ENCODE data around the gene CKAP2L.

The CKAP2L gene

GRCh38 chr2:112728029-112728362 is 36.4 kb downstream of the CKAP2L start:
- TF ChIP-seq EZH2phosphoT487 (IDR thresholded peaks at IDR 0.05; ENCODE audit: low read length) (no peak), CTCF (IDR thresholded peaks at IDR 0.05; ENCODE audit: low read length) (no peak), EZH2 (optimal IDR thresholded peaks at IDR 0.05; ENCODE audit: low read depth, low read length) (no peak)
- Histone ChIP-seq H3K4me2 (ENCODE audit: low read depth, low read length) (no peak overlapping the region), H3K9me2 (replicated peaks; ENCODE audit: insufficient read depth, low read length) (no peaks in the 10 kb centered on the region), H4K20me1 (ENCODE audit: insufficient read depth, low read length) (no peaks in the 10 kb centered on the region), H3K9me3 (replicated peaks; ENCODE audit: insufficient read depth, low read length) (no peaks in the 10 kb centered on the region), H3K4me1 (ENCODE audit: low read length) (no peaks in the 10 kb centered on the region), H3K27me3 (replicated peaks; ENCODE audit: insufficient read depth, low read length) (peaks cover 6% of the 10 kb centered on the region; the same call in 1 of the 2 replicates), H3K27ac (ENCODE audit: low read length) (no peak overlapping the region), H3K36me3 (replicated peaks; ENCODE audit: insufficient read depth, low read length) (no peaks in the 10 kb centered on the region), H3K4me3 (ENCODE audit: low read length) (no peak overlapping the region), H2AFZ (ENCODE audit: low read length) (no peak overlapping the region), H3K9ac (ENCODE audit: low read length) (no peak overlapping the region), H3F3A (ENCODE audit: insufficient read depth, low read length) (no peaks in the 10 kb centered on the region), H3K79me2 (ENCODE audit: low read length) (no peaks in the 10 kb centered on the region)
- DNase-seq: no peak

- TF ChIP-seq EZH2 (optimal IDR thresholded peaks at IDR 0.05; ENCODE audit: low read depth, low read length) (no peak), EZH2phosphoT487 (IDR thresholded peaks at IDR 0.05; ENCODE audit: low read length) (no peak), CTCF (IDR thresholded peaks at IDR 0.05; ENCODE audit: low read length) (no peak)
- Histone ChIP-seq H3F3A (ENCODE audit: insufficient read depth, low read length) (no peaks in the 10 kb centered on the region), H3K4me2 (ENCODE audit: low read depth, low read length) (no peak overlapping the region), H3K4me1 (ENCODE audit: low read length) (no peaks in the 10 kb centered on the region), H3K9me2 (replicated peaks; ENCODE audit: insufficient read depth, low read length) (no peaks in the 10 kb centered on the region), H3K9me3 (replicated peaks; ENCODE audit: insufficient read depth, low read length) (no peaks in the 10 kb centered on the region), H3K27me3 (replicated peaks; ENCODE audit: insufficient read depth, low read length) (peaks cover 6% of the 10 kb centered on the region; the same call in 1 of the 2 replicates), H4K20me1 (ENCODE audit: insufficient read depth, low read length) (no peaks in the 10 kb centered on the region), H3K79me2 (ENCODE audit: low read length) (no peaks in the 10 kb centered on the region), H2AFZ (ENCODE audit: low read length) (no peak overlapping the region), H3K27ac (ENCODE audit: low read length) (no peak overlapping the region), H3K9ac (ENCODE audit: low read length) (no peak overlapping the region), H3K36me3 (replicated peaks; ENCODE audit: insufficient read depth, low read length) (no peaks in the 10 kb centered on the region), H3K4me3 (ENCODE audit: low read length) (no peak overlapping the region)
- DNase-seq: no peak
Observed at GRCh38 chr2:112727276-112728028, 37.0 kb downstream of the CKAP2L start.

GRCh38 chr2:112726487-112727190 is 37.8 kb downstream of the CKAP2L start:
- no peaks in the 10 kb centered on the region for H3K9me2 ChIP-seq (replicated peaks; ENCODE audit: insufficient read depth, low read length)
- no peak overlapping the region for H3K27ac ChIP-seq (ENCODE audit: low read length)
- no peaks in the 10 kb centered on the region for H3K36me3 ChIP-seq (replicated peaks; ENCODE audit: insufficient read depth, low read length)
- H3K79me2 ChIP-seq (ENCODE audit: low read length): no peaks in the 10 kb centered on the region
- H3K4me1 ChIP-seq (ENCODE audit: low read length): no peaks in the 10 kb centered on the region
- H3K4me3 ChIP-seq (ENCODE audit: low read length): no peak overlapping the region
- H4K20me1 ChIP-seq (ENCODE audit: insufficient read depth, low read length): no peaks in the 10 kb centered on the region
- H3K9ac ChIP-seq (ENCODE audit: low read length): no peak overlapping the region
- H3K27me3 ChIP-seq (replicated peaks; ENCODE audit: insufficient read depth, low read length): peaks cover 6% of the 10 kb centered on the region; the same call in 1 of the 2 replicates
- H3K9me3 ChIP-seq (replicated peaks; ENCODE audit: insufficient read depth, low read length): no peaks in the 10 kb centered on the region
- H3F3A ChIP-seq (ENCODE audit: insufficient read depth, low read length): no peaks in the 10 kb centered on the region
- TF ChIP-seq EZH2 (optimal IDR thresholded peaks at IDR 0.05; ENCODE audit: low read depth, low read length): no peak
- peak; percentile 98 for TF ChIP-seq CTCF (IDR thresholded peaks at IDR 0.05; ENCODE audit: low read length)
- no peak for TF ChIP-seq EZH2phosphoT487 (IDR thresholded peaks at IDR 0.05; ENCODE audit: low read length)
- H2AFZ ChIP-seq (ENCODE audit: low read length): peak overlapping the region; percentile 20; the same call in 1 of the 2 replicates
- peak overlapping the region; percentile 12; the same call in 1 of the 2 replicates for H3K4me2 ChIP-seq (ENCODE audit: low read depth, low read length)
- DNase-seq: peak; percentile 83

Data from MM.1S (cell line).